ENCODE measurements around the gene AKNA. TPM values are rescaled to one million over a fixed set of nuclear protein-coding genes. Genes with fewer than 3 reads are reported as not detected.

The AKNA gene
- total RNA-seq, 1 experiment from 2014 or later = 20.6 TPM

DNA sequence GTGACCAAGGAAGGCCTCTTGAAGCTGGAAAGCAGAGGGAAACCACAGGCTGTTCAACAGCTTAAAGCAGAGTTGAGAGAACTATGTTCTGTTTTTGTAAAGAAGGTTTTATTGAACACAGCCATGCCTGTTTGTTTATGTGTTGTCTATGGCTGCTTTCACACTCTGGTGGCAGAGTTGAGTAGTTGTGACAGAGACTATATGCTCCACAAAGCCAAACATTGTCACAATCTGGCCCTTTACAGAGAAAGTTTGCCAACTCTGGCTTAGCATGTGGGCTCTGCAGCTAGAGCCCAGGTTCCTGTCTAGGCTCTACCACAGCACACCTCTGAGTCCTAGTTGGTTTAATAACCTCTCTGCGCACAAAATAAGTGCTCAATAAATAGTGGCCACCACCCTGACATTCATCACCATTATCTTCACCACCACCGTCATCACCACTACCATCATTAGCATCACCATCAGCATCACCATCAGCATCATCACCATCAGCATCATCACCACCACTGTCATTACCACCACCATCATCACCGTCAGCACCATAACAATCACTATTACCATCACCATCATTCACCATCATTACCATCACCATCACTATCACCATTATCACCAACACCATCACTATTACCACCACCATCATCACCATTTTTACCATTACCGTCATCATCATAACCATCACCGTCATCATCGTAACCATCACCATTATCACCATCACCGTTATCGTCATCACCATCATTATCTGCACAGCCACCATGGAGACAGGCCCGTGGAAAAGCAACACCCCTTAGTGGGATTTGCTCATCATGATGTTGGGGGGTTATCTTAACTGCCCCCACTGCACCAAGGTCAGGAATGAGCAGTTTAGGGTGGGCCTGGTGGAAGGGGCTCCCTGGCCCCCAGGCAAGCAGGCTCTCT lies 18.3 kb downstream of the AKNA start:
- no peaks in the 10 kb centered on the region for H3K36me3 ChIP-seq (ENCODE audit: control insufficient read depth in 1 of 2, insufficient read depth in 2 of 2, low read length in 2 of 2)
- ChIA-PET POLR2A (no interaction called here), CTCF (no interaction called here), RAD21 (ENCODE audit: low non-redundant PET in 1 of 2, low total read pairs in 2 of 2, uncharacterized antibody in 2 of 2, unreplicated experiment in 2 of 2) (no interaction called here)
- BruUV-seq (replicated peaks) = TSS peak; percentile 36
- intact Hi-C loops (cut with micrococcal nuclease) = no loop called here
- no peak overlapping the region for H2AFZ ChIP-seq (ENCODE audit: low read depth, low read length, poor library complexity, severe bottlenecking)
- ATAC-seq (no peak), DNase-seq (ENCODE audit: low read depth, low spot score) (no peak)
- no peak overlapping the region for H3K9ac ChIP-seq (ENCODE audit: low read length)
- no peak overlapping the region for H3K4me2 ChIP-seq (ENCODE audit: low read length)
- TF ChIP-seq SIN3A (IDR thresholded peaks at IDR 0.05; ENCODE audit: low read depth) = no peak
- no peak for TF ChIP-seq CBX3 (IDR thresholded peaks at IDR 0.05; ENCODE audit: low read depth)
- no peak for TF ChIP-seq MAX (IDR thresholded peaks at IDR 0.05)
- TF ChIP-seq, protein P1, sequence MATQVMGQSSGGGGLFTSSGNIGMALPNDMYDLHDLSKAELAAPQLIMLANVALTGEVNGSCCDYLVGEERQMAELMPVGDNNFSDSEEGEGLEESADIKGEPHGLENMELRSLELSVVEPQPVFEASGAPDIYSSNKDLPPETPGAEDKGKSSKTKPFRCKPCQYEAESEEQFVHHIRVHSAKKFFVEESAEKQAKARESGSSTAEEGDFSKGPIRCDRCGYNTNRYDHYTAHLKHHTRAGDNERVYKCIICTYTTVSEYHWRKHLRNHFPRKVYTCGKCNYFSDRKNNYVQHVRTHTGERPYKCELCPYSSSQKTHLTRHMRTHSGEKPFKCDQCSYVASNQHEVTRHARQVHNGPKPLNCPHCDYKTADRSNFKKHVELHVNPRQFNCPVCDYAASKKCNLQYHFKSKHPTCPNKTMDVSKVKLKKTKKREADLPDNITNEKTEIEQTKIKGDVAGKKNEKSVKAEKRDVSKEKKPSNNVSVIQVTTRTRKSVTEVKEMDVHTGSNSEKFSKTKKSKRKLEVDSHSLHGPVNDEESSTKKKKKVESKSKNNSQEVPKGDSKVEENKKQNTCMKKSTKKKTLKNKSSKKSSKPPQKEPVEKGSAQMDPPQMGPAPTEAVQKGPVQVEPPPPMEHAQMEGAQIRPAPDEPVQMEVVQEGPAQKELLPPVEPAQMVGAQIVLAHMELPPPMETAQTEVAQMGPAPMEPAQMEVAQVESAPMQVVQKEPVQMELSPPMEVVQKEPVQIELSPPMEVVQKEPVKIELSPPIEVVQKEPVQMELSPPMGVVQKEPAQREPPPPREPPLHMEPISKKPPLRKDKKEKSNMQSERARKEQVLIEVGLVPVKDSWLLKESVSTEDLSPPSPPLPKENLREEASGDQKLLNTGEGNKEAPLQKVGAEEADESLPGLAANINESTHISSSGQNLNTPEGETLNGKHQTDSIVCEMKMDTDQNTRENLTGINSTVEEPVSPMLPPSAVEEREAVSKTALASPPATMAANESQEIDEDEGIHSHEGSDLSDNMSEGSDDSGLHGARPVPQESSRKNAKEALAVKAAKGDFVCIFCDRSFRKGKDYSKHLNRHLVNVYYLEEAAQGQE (IDR thresholded peaks at IDR 0.05; ENCODE audit: low read depth) = no peak
- no peak for TF ChIP-seq ZNF274 (IDR thresholded peaks at IDR 0.05; ENCODE audit: low read depth, low read length)
- TF ChIP-seq CEBPB (IDR thresholded peaks at IDR 0.05; ENCODE audit: low read depth) = no peak
- no peak for TF ChIP-seq ELF1 (IDR thresholded peaks at IDR 0.05; ENCODE audit: borderline replicate concordance, low read depth)
- TF ChIP-seq SP1 (IDR thresholded peaks at IDR 0.05; ENCODE audit: low read depth) = no peak
- TF ChIP-seq, protein P2, sequence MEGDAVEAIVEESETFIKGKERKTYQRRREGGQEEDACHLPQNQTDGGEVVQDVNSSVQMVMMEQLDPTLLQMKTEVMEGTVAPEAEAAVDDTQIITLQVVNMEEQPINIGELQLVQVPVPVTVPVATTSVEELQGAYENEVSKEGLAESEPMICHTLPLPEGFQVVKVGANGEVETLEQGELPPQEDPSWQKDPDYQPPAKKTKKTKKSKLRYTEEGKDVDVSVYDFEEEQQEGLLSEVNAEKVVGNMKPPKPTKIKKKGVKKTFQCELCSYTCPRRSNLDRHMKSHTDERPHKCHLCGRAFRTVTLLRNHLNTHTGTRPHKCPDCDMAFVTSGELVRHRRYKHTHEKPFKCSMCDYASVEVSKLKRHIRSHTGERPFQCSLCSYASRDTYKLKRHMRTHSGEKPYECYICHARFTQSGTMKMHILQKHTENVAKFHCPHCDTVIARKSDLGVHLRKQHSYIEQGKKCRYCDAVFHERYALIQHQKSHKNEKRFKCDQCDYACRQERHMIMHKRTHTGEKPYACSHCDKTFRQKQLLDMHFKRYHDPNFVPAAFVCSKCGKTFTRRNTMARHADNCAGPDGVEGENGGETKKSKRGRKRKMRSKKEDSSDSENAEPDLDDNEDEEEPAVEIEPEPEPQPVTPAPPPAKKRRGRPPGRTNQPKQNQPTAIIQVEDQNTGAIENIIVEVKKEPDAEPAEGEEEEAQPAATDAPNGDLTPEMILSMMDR (IDR thresholded peaks at IDR 0.05 in 2 of 3, conservative IDR thresholded peaks at IDR 0.05 in 1 of 3; ENCODE audit: borderline replicate concordance in 1 of 3, insufficient read depth in 1 of 3, low read depth in 2 of 3, low read length in 2 of 3) = no peak
- TF ChIP-seq EZH2 (IDR thresholded peaks at IDR 0.05) = no peak
- no peak for TF ChIP-seq RAD21 (IDR thresholded peaks at IDR 0.05; ENCODE audit: low read depth)
- no peak for TF ChIP-seq SRF (IDR thresholded peaks at IDR 0.05; ENCODE audit: low read depth)
- TF ChIP-seq EGR1 (IDR thresholded peaks at IDR 0.05; ENCODE audit: low read depth) = no peak
- TF ChIP-seq ZBTB33 (IDR thresholded peaks at IDR 0.05; ENCODE audit: extremely low read depth, insufficient replicate concordance, low read length) = no peak
- no peak for TF ChIP-seq YY1 (IDR thresholded peaks at IDR 0.05; ENCODE audit: extremely low read depth, insufficient replicate concordance, low read depth, low read length)
- TF ChIP-seq JUND (IDR thresholded peaks at IDR 0.05) = no peak
- no peaks in the 10 kb centered on the region for H3K79me2 ChIP-seq (ENCODE audit: insufficient read depth, low read length)
- H3K27me3 ChIP-seq (ENCODE audit: insufficient read depth, low read length) = no peaks in the 10 kb centered on the region
- no peaks in the 10 kb centered on the region for H3K9me3 ChIP-seq (ENCODE audit: control insufficient read depth in 1 of 2, insufficient read depth in 1 of 2, low read depth in 1 of 2, low read length in 2 of 2)
- H4K20me1 ChIP-seq (ENCODE audit: insufficient read depth) = no peaks in the 10 kb centered on the region
- no peak overlapping the region for H3K27ac ChIP-seq (ENCODE audit: low read depth, low read length)
- H3K9me2 ChIP-seq (ENCODE audit: insufficient read depth) = no peaks in the 10 kb centered on the region
- H3K4me1 ChIP-seq (ENCODE audit: control insufficient read depth in 1 of 2, insufficient read depth in 2 of 2, low read length in 2 of 2) = peaks cover 0 to 8% of the 10 kb centered on the region in 2 experiments; a peak in 2 of 4 replicates
- H3K4me3 ChIP-seq (replicated peaks in 1 of 2; ENCODE audit: low read depth in 1 of 2, low read length in 2 of 2) = no peak overlapping the region
